ENCODE data around the gene ZNF620.

Gene ZNF620

GRCh38 chr3:40487172-40487571, 18.7 kb upstream of the ZNF620 start:
- no peak for DNase-seq (ENCODE audit: extremely low read depth, low read depth)
- no peak for TF ChIP-seq CTCF (IDR thresholded peaks at IDR 0.05; ENCODE audit: low read depth, low read length)

GRCh38 chr3:40490916-40491315, 14.9 kb upstream of the ZNF620 start:
- no peak for TF ChIP-seq CTCF (IDR thresholded peaks at IDR 0.05; ENCODE audit: low read depth, low read length)
- DNase-seq (ENCODE audit: extremely low read depth, low read depth) = no peak

GRCh38 chr3:40494698-40495097, 11.1 kb upstream of the ZNF620 start:
- TF ChIP-seq CTCF (IDR thresholded peaks at IDR 0.05; ENCODE audit: low read depth, low read length) = no peak
- DNase-seq (ENCODE audit: extremely low read depth, low read depth) = no peak

- DNase-seq (ENCODE audit: extremely low read depth, low read depth) = no peak
- TF ChIP-seq CTCF (IDR thresholded peaks at IDR 0.05; ENCODE audit: low read depth, low read length) = no peak
Measured at GRCh38 chr3:40497288-40497687, 8.6 kb upstream of the ZNF620 start.

GRCh38 chr3:40499952-40500351, 5.9 kb upstream of the ZNF620 start:
- no peak for DNase-seq (ENCODE audit: extremely low read depth, low read depth)
- no peak for TF ChIP-seq CTCF (IDR thresholded peaks at IDR 0.05; ENCODE audit: low read depth, low read length)

- TF ChIP-seq CTCF (IDR thresholded peaks at IDR 0.05; ENCODE audit: low read depth, low read length) = no peak
- DNase-seq (ENCODE audit: extremely low read depth, low read depth) = no peak
Measured at GRCh38 chr3:40502034-40502433, 3.8 kb upstream of the ZNF620 start.

GRCh38 chr3:40504636-40505430, 1.0 kb upstream of the ZNF620 start:
- no peak for TF ChIP-seq CTCF (IDR thresholded peaks at IDR 0.05; ENCODE audit: low read depth, low read length)
- peak; percentile 67 for DNase-seq (ENCODE audit: extremely low read depth, low read depth)
